DND-41 (cell line): ENCODE data around the gene LDB2.

Source experiments
- ATAC-seq: fragments of 200-7000 bp; cut with Tn5 transposase; 3 replicates; pipeline ENCODE4 v1.9.1; 2021; ENCODE audit warnings: low read depth; ENCODE audit not compliant: insufficient read depth
- DNase-seq: peaks from one replicate; pipeline ENCODE4 v3.0.0-alpha.2; 2020
- H2AFZ ChIP-seq: 2 replicates; pipeline ENCODE4 v1.6.0; 2012; ENCODE audit warnings: low read depth, low read length
- H3K27ac ChIP-seq: 2 replicates; pipeline ENCODE4 v1.5.1; 2012; ENCODE audit warnings: low read length, inconsistent platforms
- H3K27me3 ChIP-seq: fragments of 200-600 bp; sonication (generic); 2 replicates; pipeline ENCODE4 v1.6.0; 2012; ENCODE audit warnings: low read length, mild to moderate bottlenecking, inconsistent platforms; ENCODE audit not compliant: insufficient read depth, poor library complexity
- H3K36me3 ChIP-seq: 2 replicates; pipeline ENCODE4 v1.5.1; 2012; ENCODE audit warnings: low read length, inconsistent platforms; ENCODE audit not compliant: insufficient read depth
- H3K4me1 ChIP-seq: 2 replicates; pipeline ENCODE4 v1.5.1; 2012; ENCODE audit warnings: mild to moderate bottlenecking, low read length; ENCODE audit not compliant: insufficient read depth
- H3K4me2 ChIP-seq: 2 replicates; pipeline ENCODE4 v1.6.0; 2012; ENCODE audit warnings: mild to moderate bottlenecking, moderate library complexity, low read length, inconsistent platforms; ENCODE audit not compliant: insufficient read depth
- H3K4me3 ChIP-seq, 2 experiments: fragments of 200-600 bp in 1 of 2; shearing (Covaris generic) in 1 of 2; 2 replicates each; pipeline ENCODE4 v1.5.1; 2012 to 2016; ENCODE audit warnings: inconsistent platforms in 2 of 2, low read length in 2 of 2, mild to moderate bottlenecking in 2 of 2, low read depth in 1 of 2, moderate library complexity in 1 of 2
- H3K79me2 ChIP-seq: 2 replicates; pipeline ENCODE4 v1.6.0; 2012; ENCODE audit warnings: low read length, inconsistent platforms; ENCODE audit not compliant: insufficient read depth
- H3K9ac ChIP-seq: 2 replicates; pipeline ENCODE4 v1.6.0; 2012; ENCODE audit warnings: low read depth, mild to moderate bottlenecking, inconsistent platforms, low read length, moderate library complexity
- H3K9me3 ChIP-seq: 2 replicates; pipeline ENCODE4 v1.5.1; 2012; ENCODE audit warnings: low read length, moderate library complexity, mild to moderate bottlenecking, inconsistent platforms; ENCODE audit not compliant: insufficient read depth, severe bottlenecking
- H4K20me1 ChIP-seq: 2 replicates; pipeline ENCODE4 v1.6.0; 2012; ENCODE audit warnings: low read length; ENCODE audit not compliant: insufficient read depth
- EZH2 ChIP-seq: IDR thresholded peaks from 3 replicates; pipeline ENCODE4 v1.6.1; 2012; ENCODE audit warnings: borderline replicate concordance, low read depth, mild to moderate bottlenecking, moderate library complexity, low read length, inconsistent platforms; ENCODE audit not compliant: severe bottlenecking
- TF ChIP-seq, protein P1 (sequence below): IDR thresholded peaks from 2 replicates; pipeline ENCODE4 v1.5.1; 2012; ENCODE audit warnings: borderline replicate concordance, low read length, moderate library complexity, mild to moderate bottlenecking; ENCODE audit not compliant: poor library complexity, severe bottlenecking; ENCODE audit errors: extremely low read depth

Gene LDB2

DNA sequence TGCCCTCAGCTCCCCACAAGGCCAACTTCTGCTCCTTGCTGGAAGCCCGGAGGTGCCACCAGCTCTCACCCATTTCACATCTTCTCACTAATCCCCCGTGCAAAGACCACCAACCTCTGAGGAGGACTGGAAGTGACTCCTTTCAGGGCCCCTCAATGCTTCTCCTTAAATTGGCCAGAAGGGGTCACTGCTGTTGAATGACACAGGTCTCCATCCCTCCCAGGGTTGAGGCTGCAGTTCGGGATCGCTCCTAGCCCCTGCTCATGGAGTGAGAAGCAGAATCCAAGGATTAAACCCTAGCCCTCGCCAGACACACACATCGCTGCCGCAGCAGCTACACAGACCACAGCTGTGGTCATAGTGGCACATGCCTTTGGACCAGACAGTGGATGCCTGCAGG lies 392.7 kb downstream of the LDB2 start:
- no peaks in the 10 kb centered on the region for H3K27me3 ChIP-seq
- H4K20me1 ChIP-seq: no peaks in the 10 kb centered on the region
- H3K4me2 ChIP-seq: no peak overlapping the region
- no peak overlapping the region for H3K27ac ChIP-seq
- H3K4me1 ChIP-seq: no peaks in the 10 kb centered on the region
- no peaks in the 10 kb centered on the region for H3K79me2 ChIP-seq
- H3K4me3 ChIP-seq: no peak overlapping the region
- TF ChIP-seq, protein P1, sequence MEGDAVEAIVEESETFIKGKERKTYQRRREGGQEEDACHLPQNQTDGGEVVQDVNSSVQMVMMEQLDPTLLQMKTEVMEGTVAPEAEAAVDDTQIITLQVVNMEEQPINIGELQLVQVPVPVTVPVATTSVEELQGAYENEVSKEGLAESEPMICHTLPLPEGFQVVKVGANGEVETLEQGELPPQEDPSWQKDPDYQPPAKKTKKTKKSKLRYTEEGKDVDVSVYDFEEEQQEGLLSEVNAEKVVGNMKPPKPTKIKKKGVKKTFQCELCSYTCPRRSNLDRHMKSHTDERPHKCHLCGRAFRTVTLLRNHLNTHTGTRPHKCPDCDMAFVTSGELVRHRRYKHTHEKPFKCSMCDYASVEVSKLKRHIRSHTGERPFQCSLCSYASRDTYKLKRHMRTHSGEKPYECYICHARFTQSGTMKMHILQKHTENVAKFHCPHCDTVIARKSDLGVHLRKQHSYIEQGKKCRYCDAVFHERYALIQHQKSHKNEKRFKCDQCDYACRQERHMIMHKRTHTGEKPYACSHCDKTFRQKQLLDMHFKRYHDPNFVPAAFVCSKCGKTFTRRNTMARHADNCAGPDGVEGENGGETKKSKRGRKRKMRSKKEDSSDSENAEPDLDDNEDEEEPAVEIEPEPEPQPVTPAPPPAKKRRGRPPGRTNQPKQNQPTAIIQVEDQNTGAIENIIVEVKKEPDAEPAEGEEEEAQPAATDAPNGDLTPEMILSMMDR: peak; percentile 42
- no peak for TF ChIP-seq EZH2
- no peak overlapping the region for H2AFZ ChIP-seq
- no peaks in the 10 kb centered on the region for H3K36me3 ChIP-seq
- H3K9me3 ChIP-seq: peaks cover 3% of the 10 kb centered on the region
- ATAC-seq: no peak
- no peak for DNase-seq
- H3K9ac ChIP-seq: no peak overlapping the region

DNA sequence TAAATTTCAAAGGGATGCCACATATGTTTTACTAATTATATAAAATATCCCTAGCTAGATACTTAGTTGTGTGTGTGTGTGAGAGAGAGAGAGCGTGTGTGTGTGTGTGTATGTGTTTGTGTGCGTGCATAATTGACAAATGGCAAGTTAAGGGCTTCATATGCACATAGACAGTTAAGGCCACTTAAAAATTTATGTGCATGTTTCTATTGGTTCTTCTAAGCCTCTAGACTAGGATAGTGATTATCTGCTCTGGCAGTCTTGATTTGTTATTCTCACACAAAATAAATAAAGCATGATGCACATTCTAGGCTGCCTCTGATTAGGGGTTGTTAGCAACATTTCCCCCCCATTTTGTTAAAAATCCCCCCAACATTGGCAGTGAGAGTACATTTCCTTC lies 393.2 kb downstream of the LDB2 start:
- H4K20me1 ChIP-seq: no peaks in the 10 kb centered on the region
- H3K27ac ChIP-seq: no peak overlapping the region
- H2AFZ ChIP-seq: no peak overlapping the region
- no peak overlapping the region for H3K9ac ChIP-seq
- no peaks in the 10 kb centered on the region for H3K27me3 ChIP-seq
- H3K79me2 ChIP-seq: no peaks in the 10 kb centered on the region
- no peaks in the 10 kb centered on the region for H3K36me3 ChIP-seq
- TF ChIP-seq EZH2: no peak
- TF ChIP-seq, protein P1: no peak
- H3K4me3 ChIP-seq: no peak overlapping the region
- DNase-seq: no peak
- peaks cover 3% of the 10 kb centered on the region for H3K9me3 ChIP-seq
- no peak for ATAC-seq
- no peaks in the 10 kb centered on the region for H3K4me1 ChIP-seq
- H3K4me2 ChIP-seq: no peak overlapping the region

GRCh38 chr4:16503421-16504100 lies 394.9 kb downstream of the LDB2 start:
- no peak overlapping the region for H2AFZ ChIP-seq
- H4K20me1 ChIP-seq: no peaks in the 10 kb centered on the region
- H3K36me3 ChIP-seq: no peaks in the 10 kb centered on the region
- H3K4me1 ChIP-seq: no peaks in the 10 kb centered on the region
- H3K4me3 ChIP-seq: no peak overlapping the region
- H3K4me2 ChIP-seq: no peak overlapping the region
- TF ChIP-seq, protein P1: no peak
- no peak for TF ChIP-seq EZH2
- H3K9ac ChIP-seq: no peak overlapping the region
- DNase-seq (no peak), ATAC-seq (no peak)
- H3K9me3 ChIP-seq: no peaks in the 10 kb centered on the region
- H3K27ac ChIP-seq: no peak overlapping the region
- H3K27me3 ChIP-seq: no peaks in the 10 kb centered on the region
- no peaks in the 10 kb centered on the region for H3K79me2 ChIP-seq
